ENCODE data around the gene MRPL36.

DNA sequence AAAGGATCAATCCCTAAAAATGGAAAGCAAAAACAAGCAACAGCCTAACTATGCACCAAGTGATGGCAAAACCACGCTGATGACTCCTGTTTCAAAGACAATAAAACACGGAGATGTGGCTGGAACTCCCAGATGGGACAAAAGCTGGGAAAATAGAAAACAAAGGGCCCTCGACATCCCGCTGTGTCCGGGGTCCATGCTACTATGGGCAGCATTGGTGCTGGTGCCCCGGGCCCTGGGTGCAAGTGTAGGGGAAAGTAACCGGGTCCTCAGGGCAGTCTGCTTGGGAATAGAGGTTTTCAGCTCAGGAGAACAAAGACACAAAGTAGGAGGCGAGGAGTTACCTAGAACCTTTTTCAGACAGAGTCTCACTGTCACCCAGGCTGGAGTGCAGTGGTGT lies 46.1 kb downstream of the MRPL36 start:
- no peak for TF ChIP-seq POLR2A (IDR thresholded peaks at IDR 0.05; ENCODE audit: low read length)
- TF ChIP-seq GATA1 (IDR thresholded peaks at IDR 0.05; ENCODE audit: low read depth, low read length) = no peak

All from erythroblast (primary cell).